ACC112 (cell line): Measurements from ENCODE around the gene NOA1.
"Not testable (repeated sequence)": the region's sequence is repeated elsewhere in the genome, so short reads cannot be mapped to it uniquely, and the experiment has no call there.

Experiments
- H2AFZ ChIP-seq: fragments of 200-600 bp; sonication (generic); one replicate; pipeline ENCODE4 v1.6.0; 2017; ENCODE audit warnings: antibody characterized with exemption, low read length; ENCODE audit not compliant: unreplicated experiment
- H3K27ac ChIP-seq: fragments of 200-600 bp; sonication (generic); 2 replicates; pipeline ENCODE4 v1.5.1; 2014; ENCODE audit warnings: low read depth, mild to moderate bottlenecking, antibody characterized with exemption, low read length, moderate library complexity
- H3K27me3 ChIP-seq: fragments of 200-600 bp; sonication (generic); 2 replicates; pipeline ENCODE4 v1.6.1; 2014; ENCODE audit warnings: mild to moderate bottlenecking, antibody characterized with exemption, low read length, moderate library complexity, mixed read lengths; ENCODE audit not compliant: insufficient read depth
- H3K36me3 ChIP-seq: fragments of 200-600 bp; sonication (generic); 2 replicates; pipeline ENCODE4 v1.6.1; 2016; ENCODE audit warnings: mild to moderate bottlenecking, antibody characterized with exemption, low read length, moderate library complexity, mixed read lengths; ENCODE audit not compliant: insufficient read depth
- H3K4me1 ChIP-seq: fragments of 200-600 bp; sonication (generic); one replicate; pipeline ENCODE4 v1.6.1; 2016; ENCODE audit warnings: low read length, mixed read lengths; ENCODE audit not compliant: insufficient read depth, unreplicated experiment, control insufficient read depth
- H3K4me3 ChIP-seq: fragments of 200-600 bp; sonication (generic); 2 replicates; pipeline ENCODE4 v1.5.1; 2014; ENCODE audit warnings: mild to moderate bottlenecking, low read depth, low read length
- H3K79me2 ChIP-seq: fragments of 200-600 bp; sonication (generic); one replicate; pipeline ENCODE4 v1.6.0; 2016; ENCODE audit warnings: low read length; ENCODE audit not compliant: control insufficient read depth, unreplicated experiment, insufficient read depth

Gene NOA1

GRCh38 chr4:56959100-56959499, 18.3 kb downstream of the NOA1 start:
- Histone ChIP-seq H3K79me2 (no peaks in the 10 kb centered on the region), H3K27me3 (no peaks in the 10 kb centered on the region), H3K27ac (peak overlapping the region; percentile 79), H3K4me1 (peaks cover 14% of the 10 kb centered on the region), H2AFZ (peak overlapping the region; percentile 2), H3K4me3 (no peak overlapping the region), H3K36me3 (peaks cover 4% of the 10 kb centered on the region; the same call in 1 of the 2 replicates)

- H3K4me3 ChIP-seq, result peak overlapping the region; percentile 20
- no peaks in the 10 kb centered on the region for H3K79me2 ChIP-seq
- H2AFZ ChIP-seq, result peak overlapping the region; percentile 2
- H3K4me1 ChIP-seq, result peaks cover 14% of the 10 kb centered on the region
- H3K36me3 ChIP-seq, result peaks cover 4% of the 10 kb centered on the region; the same call in 1 of the 2 replicates
- no peaks in the 10 kb centered on the region for H3K27me3 ChIP-seq
- peak overlapping the region; percentile 79 for H3K27ac ChIP-seq
These were observed 19.3 kb downstream of the NOA1 start for GRCh38 chr4:56958111-56958517.

DNA sequence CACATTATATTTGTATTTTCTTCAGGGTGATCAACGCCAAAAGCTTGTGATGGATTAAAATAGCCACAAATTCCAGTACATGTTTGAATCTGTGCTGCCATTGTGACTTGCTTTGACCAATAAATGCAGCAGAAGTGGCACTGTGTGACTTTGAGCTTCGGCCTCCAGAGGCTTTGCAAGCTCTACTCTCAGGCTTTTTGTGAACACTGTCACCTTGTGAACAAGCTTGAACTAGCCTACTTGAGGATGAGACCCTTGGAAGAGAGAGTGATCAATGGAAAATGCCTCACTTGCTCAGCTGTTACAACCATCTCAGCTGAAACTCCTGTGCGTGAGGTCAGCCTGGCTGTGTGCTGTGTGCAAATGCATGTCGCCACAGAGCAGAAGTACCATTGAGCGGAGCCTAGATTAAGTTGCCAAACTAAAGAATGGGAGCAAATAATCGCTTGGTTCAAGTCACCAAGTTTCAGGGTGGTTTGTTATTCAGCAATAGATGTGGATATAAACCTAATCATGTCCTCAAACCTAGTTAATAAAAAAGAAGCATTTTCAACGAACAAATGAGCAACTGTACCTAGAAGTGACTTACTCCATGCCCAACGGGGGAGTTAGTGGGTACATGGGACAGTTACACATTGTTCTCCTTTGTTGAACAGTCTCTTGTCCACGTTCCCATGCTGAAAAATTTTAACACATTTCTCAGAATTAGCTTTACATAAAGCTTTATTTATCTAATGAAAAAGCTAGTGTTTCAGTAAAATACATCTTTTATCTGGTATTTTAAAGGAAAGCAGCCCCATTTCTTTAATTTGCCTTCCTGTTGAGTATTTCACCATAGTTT, 23.5 kb downstream of the NOA1 start:
- no peak overlapping the region for H3K4me3 ChIP-seq
- H3K79me2 ChIP-seq, result no peaks in the 10 kb centered on the region
- no peaks in the 10 kb centered on the region for H3K36me3 ChIP-seq
- no peaks in the 10 kb centered on the region for H3K27me3 ChIP-seq
- peaks cover 11% of the 10 kb centered on the region for H3K4me1 ChIP-seq
- no peak overlapping the region for H2AFZ ChIP-seq
- H3K27ac ChIP-seq, result no peak overlapping the region

DNA sequence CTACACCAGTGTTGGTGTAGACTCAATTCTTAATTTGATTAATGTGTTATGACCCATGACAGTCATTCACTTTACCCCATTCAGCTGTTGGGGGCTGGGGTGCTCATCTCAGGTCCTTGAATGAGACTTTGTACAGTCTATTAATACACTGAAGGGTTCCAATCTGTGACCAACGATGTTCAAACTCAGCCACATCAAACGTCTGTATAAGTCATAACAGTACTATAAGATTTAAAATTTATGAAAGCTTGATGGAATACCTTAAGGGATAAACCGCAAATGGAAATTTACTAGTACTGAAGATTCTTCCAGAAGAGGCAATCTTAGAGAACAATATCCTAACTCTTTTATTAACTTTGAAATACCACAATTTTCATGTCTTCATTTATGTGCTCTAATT, 36.0 kb downstream of the NOA1 start:
- Histone ChIP-seq H2AFZ (no peak overlapping the region), H3K27me3 (no peaks in the 10 kb centered on the region), H3K79me2 (no peaks in the 10 kb centered on the region), H3K4me3 (no peak overlapping the region), H3K27ac (no peak overlapping the region), H3K4me1 (peaks cover 13% of the 10 kb centered on the region), H3K36me3 (0 out of 2 replicates have a peak, but pooled peaks cover 3% of the 10 kb centered on the region)

GRCh38 chr4:56940971-56941370, 36.4 kb downstream of the NOA1 start:
- no peak overlapping the region for H2AFZ ChIP-seq
- no peak overlapping the region for H3K4me3 ChIP-seq
- H3K27me3 ChIP-seq, result no peaks in the 10 kb centered on the region
- H3K79me2 ChIP-seq, result no peaks in the 10 kb centered on the region
- H3K27ac ChIP-seq, result no peak overlapping the region
- peaks cover 13% of the 10 kb centered on the region for H3K4me1 ChIP-seq
- 0 out of 2 replicates have a peak, but pooled peaks cover 3% of the 10 kb centered on the region for H3K36me3 ChIP-seq

DNA sequence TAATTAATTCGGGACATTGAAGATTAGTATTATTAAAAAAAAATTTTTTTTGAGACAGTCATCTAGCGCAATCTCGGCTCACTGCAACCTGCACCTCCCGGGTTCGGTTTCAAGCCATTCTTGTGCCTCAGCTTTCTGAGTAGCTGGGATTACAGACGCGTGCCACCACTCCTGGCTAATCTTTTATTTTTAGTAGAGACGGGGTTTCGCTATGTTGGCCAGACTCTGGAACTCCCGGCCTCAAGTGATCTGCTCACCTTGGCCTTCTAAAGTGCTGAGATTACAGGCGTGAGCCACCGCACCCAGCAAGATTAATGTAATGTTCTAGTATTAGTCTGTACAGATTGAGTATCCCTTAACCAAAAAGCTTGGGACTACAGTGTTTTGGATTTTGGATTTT, 37.0 kb downstream of the NOA1 start:
- no peak overlapping the region for H3K4me3 ChIP-seq
- H3K79me2 ChIP-seq, result no peaks in the 10 kb centered on the region
- H3K27ac ChIP-seq, result no peak overlapping the region
- 0 out of 2 replicates have a peak, but pooled peaks cover 3% of the 10 kb centered on the region for H3K36me3 ChIP-seq
- H3K4me1 ChIP-seq, result peaks cover 13% of the 10 kb centered on the region
- H2AFZ ChIP-seq, result no peak overlapping the region
- no peaks in the 10 kb centered on the region for H3K27me3 ChIP-seq

DNA sequence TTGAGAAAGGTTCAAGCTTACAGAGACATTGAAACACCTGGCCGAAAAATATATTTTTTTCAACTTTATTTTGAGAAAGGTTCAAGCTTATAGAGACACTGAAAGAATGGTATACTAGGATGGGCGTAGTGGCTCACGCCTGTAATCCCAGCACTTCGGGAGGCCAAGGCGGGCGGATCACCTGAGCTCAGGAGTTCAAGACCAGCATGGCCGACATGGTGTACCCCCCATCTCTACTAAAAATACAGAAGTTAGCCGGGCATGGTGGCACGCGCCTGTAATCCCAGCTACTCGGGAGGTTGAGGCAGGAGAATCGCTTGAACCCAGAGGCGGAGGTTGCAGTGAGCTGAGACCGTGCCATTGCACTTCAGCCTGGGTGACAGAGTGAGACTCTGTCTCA, 37.6 kb downstream of the NOA1 start:
- H3K79me2 ChIP-seq, H3K4me3 ChIP-seq, H3K27ac ChIP-seq, H2AFZ ChIP-seq, H3K36me3 ChIP-seq, H3K27me3 ChIP-seq: not testable (repeated sequence)
- peaks cover 13% of the 10 kb centered on the region for H3K4me1 ChIP-seq

GRCh38 chr4:56937262-56937661, 40.1 kb downstream of the NOA1 start:
- Histone ChIP-seq H3K79me2 (peaks cover 5% of the 10 kb centered on the region), H3K27me3 (no peaks in the 10 kb centered on the region), H3K4me1 (peaks cover 26% of the 10 kb centered on the region), H3K36me3 (0 out of 2 replicates have a peak, but pooled peaks cover 3% of the 10 kb centered on the region), H3K27ac (0 out of 2 replicates have a peak overlapping the region, but pooled peaks have one; percentile 21), H3K4me3 (no peak overlapping the region), H2AFZ (no peak overlapping the region)

DNA sequence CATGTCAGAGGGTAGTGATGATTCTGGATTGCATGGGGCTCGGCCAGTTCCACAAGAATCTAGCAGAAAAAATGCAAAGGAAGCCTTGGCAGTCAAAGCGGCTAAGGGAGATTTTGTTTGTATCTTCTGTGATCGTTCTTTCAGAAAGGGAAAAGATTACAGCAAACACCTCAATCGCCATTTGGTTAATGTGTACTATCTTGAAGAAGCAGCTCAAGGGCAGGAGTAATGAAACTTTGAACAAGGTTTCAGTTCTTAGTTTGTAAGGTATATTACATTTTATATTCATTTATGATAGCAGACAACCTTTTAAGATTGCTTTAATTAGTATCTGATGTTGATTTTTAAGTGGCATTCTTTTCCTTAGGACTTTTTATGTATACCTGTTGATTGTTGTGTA, 45.5 kb downstream of the NOA1 start:
- Histone ChIP-seq H3K4me1 (peaks cover 17% of the 10 kb centered on the region), H2AFZ (no peak overlapping the region), H3K27ac (no peak overlapping the region), H3K27me3 (no peaks in the 10 kb centered on the region), H3K79me2 (peaks cover 13% of the 10 kb centered on the region), H3K4me3 (no peak overlapping the region), H3K36me3 (peaks cover 20% of the 10 kb centered on the region; the same call in 1 of the 2 replicates)

DNA sequence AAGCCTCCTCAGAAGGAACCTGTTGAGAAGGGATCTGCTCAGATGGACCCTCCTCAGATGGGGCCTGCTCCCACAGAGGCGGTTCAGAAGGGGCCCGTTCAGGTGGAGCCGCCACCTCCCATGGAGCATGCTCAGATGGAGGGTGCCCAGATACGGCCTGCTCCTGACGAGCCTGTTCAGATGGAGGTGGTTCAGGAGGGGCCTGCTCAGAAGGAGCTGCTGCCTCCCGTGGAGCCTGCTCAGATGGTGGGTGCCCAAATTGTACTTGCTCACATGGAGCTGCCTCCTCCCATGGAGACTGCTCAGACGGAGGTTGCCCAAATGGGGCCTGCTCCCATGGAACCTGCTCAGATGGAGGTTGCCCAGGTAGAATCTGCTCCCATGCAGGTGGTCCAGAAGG, 46.8 kb downstream of the NOA1 start:
- H3K79me2 ChIP-seq, result peaks cover 14% of the 10 kb centered on the region
- no peak overlapping the region for H2AFZ ChIP-seq
- peaks cover 15% of the 10 kb centered on the region for H3K4me1 ChIP-seq
- H3K4me3 ChIP-seq, result no peak overlapping the region
- H3K27me3 ChIP-seq, result no peaks in the 10 kb centered on the region
- peaks cover 20% of the 10 kb centered on the region; the same call in 1 of the 2 replicates for H3K36me3 ChIP-seq
- no peak overlapping the region for H3K27ac ChIP-seq

DNA sequence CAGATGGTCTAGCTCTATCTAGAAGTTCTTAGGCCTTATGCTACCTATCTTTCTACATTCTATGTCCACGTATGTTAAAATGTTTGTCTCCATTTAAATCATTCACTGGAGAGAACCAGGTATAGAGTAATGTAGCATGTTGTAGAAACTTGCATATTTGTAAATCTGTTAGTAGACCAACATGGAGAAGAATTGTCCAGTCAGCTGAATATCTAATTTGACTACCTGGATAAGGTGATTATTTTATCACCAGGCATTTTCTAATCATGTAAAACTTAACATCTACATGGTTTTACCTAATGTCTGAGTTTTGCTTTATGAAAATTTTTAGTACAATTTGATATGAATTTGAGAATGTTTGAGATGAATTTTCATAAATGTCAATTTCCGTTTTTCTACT, 50.2 kb downstream of the NOA1 start:
- H3K4me3 ChIP-seq, result no peak overlapping the region
- H3K36me3 ChIP-seq, result peaks cover 24% of the 10 kb centered on the region
- peaks cover 13% of the 10 kb centered on the region for H3K79me2 ChIP-seq
- no peak overlapping the region for H2AFZ ChIP-seq
- H3K27ac ChIP-seq, result no peak overlapping the region
- H3K27me3 ChIP-seq, result no peaks in the 10 kb centered on the region
- H3K4me1 ChIP-seq, result peaks cover 5% of the 10 kb centered on the region
